ENCODE data around the gene MEGF9. TPM values are rescaled to one million over a fixed set of nuclear protein-coding genes. Genes with fewer than 3 reads are reported as not detected.

Gene MEGF9
- total RNA-seq, 3 donors from 2014 or later: 6.3 to 16.7 (median 9.3) TPM

- DNase-seq (no peak), ATAC-seq (peak; percentile 88)
Observed at GRCh38 chr9:120655005-120655622, 59.2 kb downstream of the MEGF9 start.

DNA sequence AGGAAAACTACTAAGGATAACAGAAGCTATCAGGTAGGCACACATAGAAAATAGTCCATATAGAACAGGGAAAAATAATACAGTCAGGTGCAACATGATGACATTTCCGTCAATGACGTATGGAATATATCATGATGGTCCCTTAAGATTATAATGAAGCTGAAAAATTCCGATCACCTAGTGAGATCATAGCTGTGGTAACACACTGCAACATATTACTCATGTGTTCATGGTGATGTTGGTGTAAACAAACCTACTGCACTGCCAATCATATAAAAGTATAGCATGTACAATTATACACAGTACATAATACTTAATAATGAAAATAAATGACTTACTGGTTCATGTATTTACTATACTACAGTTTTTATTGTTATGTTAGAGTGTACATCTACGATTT, 60.0 kb downstream of the MEGF9 start:
- no peak for DNase-seq
- Histone ChIP-seq H3K36me3 (ENCODE audit: low read depth) (no peaks in the 10 kb centered on the region), H3K4me1 (ENCODE audit: low read depth) (no peaks in the 10 kb centered on the region), H3K4me3 (no peak overlapping the region), H3K9me3 (no peaks in the 10 kb centered on the region)
- TF ChIP-seq CTCF (IDR thresholded peaks at IDR 0.05): no peak
- intact Hi-C loops (cut with DNase I, micrococcal nuclease): no loop called here
- ATAC-seq: no peak

More at GRCh38 chr9:120655005-120655622, 59.2 kb downstream of the MEGF9 start:
- intact Hi-C loops (cut with DNase I, micrococcal nuclease): no loop called here
- no peak overlapping the region for H3K4me3 ChIP-seq
- no peaks in the 10 kb centered on the region for H3K4me1 ChIP-seq (ENCODE audit: low read depth)
- H3K36me3 ChIP-seq (ENCODE audit: low read depth): no peaks in the 10 kb centered on the region
- no peak for TF ChIP-seq CTCF (IDR thresholded peaks at IDR 0.05)
- H3K9me3 ChIP-seq: no peaks in the 10 kb centered on the region

DNA sequence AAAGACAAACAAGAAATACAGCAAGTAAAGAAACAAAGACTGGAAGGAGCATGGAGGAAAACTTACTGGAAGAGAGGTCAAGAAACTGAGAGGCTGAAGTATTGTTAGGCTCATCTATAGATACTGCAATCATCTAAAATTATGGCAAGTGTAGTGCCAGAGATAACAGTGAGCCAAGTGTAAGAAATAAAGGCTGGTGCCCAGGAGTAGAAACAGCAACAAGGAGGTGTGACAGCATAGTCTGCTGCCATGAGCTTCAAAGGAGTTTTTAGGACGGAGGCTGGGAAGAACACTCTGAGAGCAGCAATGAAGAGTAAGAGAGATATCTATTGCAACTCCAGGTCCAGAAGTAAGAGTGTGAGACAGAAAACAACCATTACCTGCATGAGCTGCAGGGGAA, 60.5 kb downstream of the MEGF9 start:
- intact Hi-C loops (cut with DNase I, micrococcal nuclease): no loop called here
- no peak for TF ChIP-seq CTCF (IDR thresholded peaks at IDR 0.05)
- Histone ChIP-seq H3K4me3 (no peak overlapping the region), H3K4me1 (ENCODE audit: low read depth) (no peaks in the 10 kb centered on the region), H3K36me3 (ENCODE audit: low read depth) (no peaks in the 10 kb centered on the region), H3K9me3 (no peaks in the 10 kb centered on the region)
- no peak for DNase-seq
- no peak for ATAC-seq

GRCh38 chr9:120652934-120653333, 61.3 kb downstream of the MEGF9 start:
- DNase-seq: no peak
- intact Hi-C loops (cut with DNase I, micrococcal nuclease): no loop called here
- H3K4me1 ChIP-seq (ENCODE audit: low read depth): no peaks in the 10 kb centered on the region
- no peaks in the 10 kb centered on the region for H3K36me3 ChIP-seq (ENCODE audit: low read depth)
- H3K9me3 ChIP-seq: no peaks in the 10 kb centered on the region
- H3K4me3 ChIP-seq: no peak overlapping the region
- ATAC-seq: no peak
- no peak for TF ChIP-seq CTCF (IDR thresholded peaks at IDR 0.05)

DNA sequence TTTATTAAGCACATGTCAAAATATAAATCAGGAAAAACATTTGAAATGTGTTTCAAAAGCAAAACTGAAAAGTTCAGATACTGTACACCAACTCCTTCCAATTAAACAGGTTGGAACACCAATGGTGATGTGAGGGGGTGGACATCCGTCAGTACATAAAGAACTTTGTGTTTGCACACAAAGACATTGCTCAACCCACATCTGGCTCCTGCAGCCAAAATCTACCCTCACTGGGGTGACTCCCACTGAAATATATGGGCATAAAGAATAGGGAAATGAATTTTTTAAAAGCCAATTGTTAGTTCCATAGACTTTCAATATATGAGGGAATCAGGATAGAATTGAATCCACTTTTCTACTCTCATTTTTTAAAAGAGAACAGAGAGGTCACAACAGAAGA, 63.9 kb downstream of the MEGF9 start:
- Histone ChIP-seq H3K4me1 (ENCODE audit: low read depth) (no peaks in the 10 kb centered on the region), H3K9me3 (no peaks in the 10 kb centered on the region), H3K36me3 (ENCODE audit: low read depth) (no peaks in the 10 kb centered on the region), H3K4me3 (no peak overlapping the region)
- intact Hi-C loops (cut with DNase I, micrococcal nuclease): no loop called here
- no peak for DNase-seq
- no peak for ATAC-seq
- TF ChIP-seq CTCF (IDR thresholded peaks at IDR 0.05): no peak
